Kidney (tissue), 14 donors: ENCODE data around the gene SUMO3. TPM values are rescaled to one million over a fixed set of nuclear protein-coding genes. Genes with fewer than 3 reads are reported as not detected.

Experiments
- DNase-seq, 5 donors: peaks; one replicate each; pipeline ENCODE4 v3.0.0-alpha.2; 2013 to 2020
- FAIRE-seq: peaks from 2 replicates; lab custom pipeline; 2012; peaks lifted over from hg19 to GRCh38; lab: Jason Lieb, UNC
- H3K27ac ChIP-seq, 2 donors: one replicate each; pipeline ENCODE4 v1.7.0; 2013; ENCODE audit warnings: low read depth in 2 of 2, low read length in 2 of 2, inconsistent platforms in 1 of 2
- H3K27me3 ChIP-seq: one replicate; pipeline ENCODE4 v1.7.1; 2013; ENCODE audit warnings: low read length, inconsistent platforms; ENCODE audit not compliant: control insufficient read depth, insufficient read depth
- H3K36me3 ChIP-seq, 3 donors: one replicate each; pipeline versions ENCODE4 v1.7.0 to v1.7.1; 2013; ENCODE audit warnings: low read length in 3 of 3, control low read depth in 1 of 3, inconsistent platforms in 1 of 3; ENCODE audit not compliant: insufficient read depth in 3 of 3, control insufficient read depth in 2 of 3
- H3K4me1 ChIP-seq, 3 donors: one replicate each; pipeline versions ENCODE4 v1.7.0 to v1.7.1; 2013; ENCODE audit warnings: low read length in 3 of 3, inconsistent platforms in 1 of 3, low read depth in 1 of 3; ENCODE audit not compliant: control insufficient read depth in 2 of 3, insufficient read depth in 2 of 3
- H3K4me3 ChIP-seq, 3 donors: one replicate each; pipeline versions ENCODE4 v1.7.0 to v1.8.1; 2013; ENCODE audit warnings: low read length in 3 of 3, control low read depth in 1 of 3, inconsistent platforms in 1 of 3
- H3K9ac ChIP-seq, 3 donors: one replicate each; pipeline versions ENCODE4 v1.7.0 to v1.7.1; 2013; ENCODE audit warnings: low read length in 3 of 3, control low read depth in 1 of 3, inconsistent platforms in 1 of 3
- H3K9me3 ChIP-seq, 3 donors: one replicate each; pipeline versions ENCODE4 v1.7.0 to v1.7.1; 2013; ENCODE audit warnings: low read length in 3 of 3, control low read depth in 1 of 3, inconsistent platforms in 1 of 3; ENCODE audit not compliant: control insufficient read depth in 2 of 3, insufficient read depth in 1 of 3
- intact Hi-C: fragments of 100-400 bp; cut with DNase I; formaldehyde crosslinking; loops from one replicate; pipeline ENCODE4 v1.11.1; 2022
- polyA plus RNA-seq: library from polyadenylated mRNA; stranded (reverse); fragments of 350-450 nt; fragmentation: Illumina TruSeq; extraction: RNeasy Lipid Tissue Mini Kit (QIAGEN cat#74804); gene quantifications from one replicate; pipeline ENCODE4 v1.2.3, GENCODE V29; 2014; ENCODE audit warnings: low read depth, low replicate concordance; ENCODE audit not compliant: insufficient read depth
- total RNA-seq: library from RNA; stranded (reverse); fragmentation: NEBNext Ultra II Directional; extraction: Animal tissue kit (Norgen Biotek cat#: 25700); gene quantifications from one replicate; pipeline ENCODE4 v1.2.1, GENCODE V29; 2021
- TF ChIP-seq, protein P1 (sequence below): IDR thresholded peaks from 3 replicates; pipeline ENCODE4 v1.5.1; 2012; ENCODE audit warnings: mild to moderate bottlenecking, moderate library complexity, borderline replicate concordance; ENCODE audit not compliant: insufficient read depth; ENCODE audit errors: extremely low read depth
- donor health status: control.
- donor health status: control.
- donor health status: control.
- donor health status: control.
- donor health status: control.
- donor health status: DM: yes; HTN: yes; CAD: no.
- donor health status: Normal renal cell carcinoma (clear cell type).

SUMO3 gene
- total and polyA plus RNA-seq, 2 donors from 2014 or later = 88.6 to 89.9 TPM

DNA sequence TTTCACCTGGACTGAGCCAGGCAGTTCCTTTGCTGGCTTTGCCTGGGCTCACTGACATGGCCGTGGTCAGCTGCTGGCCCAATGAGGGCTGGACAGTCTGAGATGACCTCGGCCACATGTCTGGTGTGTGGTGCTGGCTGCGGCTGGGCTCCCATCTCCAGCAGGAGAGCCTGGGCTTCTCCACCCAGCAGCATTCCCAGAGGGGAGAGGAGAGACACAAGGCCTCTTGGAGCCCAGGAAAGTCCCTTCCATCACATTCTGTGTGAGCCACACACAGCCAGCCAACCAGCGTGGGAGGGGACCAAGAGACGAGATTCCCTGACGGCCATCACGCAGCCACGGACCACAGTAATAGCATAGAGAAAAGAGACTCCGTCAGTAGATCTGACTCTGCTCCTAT, 21.1 kb upstream of the SUMO3 start:
- FAIRE-seq (no peak), DNase-seq (no peak)
- peaks cover 0 to 2% (median 0%) of the 10 kb centered on the region in 3 donors for H3K4me1 ChIP-seq
- no peaks in the 10 kb centered on the region for H3K27me3 ChIP-seq
- intact Hi-C loops = no loop called here
- no peaks in the 10 kb centered on the region for H3K9me3 ChIP-seq
- no peak overlapping the region for H3K9ac ChIP-seq
- H3K27ac ChIP-seq = no peak overlapping the region
- TF ChIP-seq, protein P1, sequence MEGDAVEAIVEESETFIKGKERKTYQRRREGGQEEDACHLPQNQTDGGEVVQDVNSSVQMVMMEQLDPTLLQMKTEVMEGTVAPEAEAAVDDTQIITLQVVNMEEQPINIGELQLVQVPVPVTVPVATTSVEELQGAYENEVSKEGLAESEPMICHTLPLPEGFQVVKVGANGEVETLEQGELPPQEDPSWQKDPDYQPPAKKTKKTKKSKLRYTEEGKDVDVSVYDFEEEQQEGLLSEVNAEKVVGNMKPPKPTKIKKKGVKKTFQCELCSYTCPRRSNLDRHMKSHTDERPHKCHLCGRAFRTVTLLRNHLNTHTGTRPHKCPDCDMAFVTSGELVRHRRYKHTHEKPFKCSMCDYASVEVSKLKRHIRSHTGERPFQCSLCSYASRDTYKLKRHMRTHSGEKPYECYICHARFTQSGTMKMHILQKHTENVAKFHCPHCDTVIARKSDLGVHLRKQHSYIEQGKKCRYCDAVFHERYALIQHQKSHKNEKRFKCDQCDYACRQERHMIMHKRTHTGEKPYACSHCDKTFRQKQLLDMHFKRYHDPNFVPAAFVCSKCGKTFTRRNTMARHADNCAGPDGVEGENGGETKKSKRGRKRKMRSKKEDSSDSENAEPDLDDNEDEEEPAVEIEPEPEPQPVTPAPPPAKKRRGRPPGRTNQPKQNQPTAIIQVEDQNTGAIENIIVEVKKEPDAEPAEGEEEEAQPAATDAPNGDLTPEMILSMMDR = no peak
- H3K4me3 ChIP-seq = no peak overlapping the region
- H3K36me3 ChIP-seq = no peaks in the 10 kb centered on the region

DNA sequence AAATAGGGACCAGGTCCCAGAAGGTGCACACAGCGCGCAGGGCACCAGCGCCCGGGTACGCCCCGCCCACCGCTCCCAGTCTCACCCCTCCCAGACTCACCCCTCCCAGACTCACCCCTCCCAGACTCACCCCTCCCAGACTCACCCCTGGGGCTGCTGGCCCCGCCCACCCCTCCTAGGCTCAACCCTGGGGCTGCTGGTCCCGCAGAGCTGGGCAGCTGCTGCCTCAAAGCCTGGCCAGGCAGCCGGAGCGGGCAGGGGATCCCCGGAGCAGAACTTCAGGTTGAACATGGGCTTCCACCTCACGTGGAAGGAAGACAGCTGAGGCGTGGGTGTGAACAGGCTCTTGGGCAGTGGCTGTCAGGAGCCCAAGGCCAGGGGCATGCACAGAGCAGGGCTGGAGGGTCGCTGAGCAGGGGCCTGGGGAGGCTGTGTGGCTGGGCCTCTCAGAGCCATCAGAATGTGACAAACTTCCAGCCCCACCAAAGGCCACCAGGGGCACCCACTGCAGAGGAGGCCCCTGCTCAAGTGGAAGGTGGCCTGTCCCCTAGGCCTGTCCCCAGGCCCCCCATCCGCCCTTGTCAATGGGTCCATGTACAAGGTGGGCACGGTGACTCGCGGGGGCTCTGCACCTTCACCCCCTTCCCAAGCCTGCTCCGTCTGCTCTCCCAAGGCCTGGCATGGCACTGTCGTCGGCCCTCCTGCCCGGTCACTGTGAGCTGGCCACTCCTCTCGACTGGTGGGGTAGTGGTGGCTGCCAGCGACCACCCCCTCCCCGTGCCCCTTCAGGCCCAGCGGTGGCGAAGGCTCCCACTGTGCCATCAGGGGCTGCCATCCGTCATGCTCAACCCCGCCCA, 20.4 kb upstream of the SUMO3 start:
- Histone ChIP-seq H3K9ac (no peak overlapping the region), H3K27me3 (no peaks in the 10 kb centered on the region), H3K27ac (no peak overlapping the region), H3K4me1 (peaks cover 0 to 2% (median 0%) of the 10 kb centered on the region in 3 donors), H3K4me3 (no peak overlapping the region), H3K36me3 (no peaks in the 10 kb centered on the region), H3K9me3 (no peaks in the 10 kb centered on the region)
- intact Hi-C loops = no loop called here
- FAIRE-seq (no peak), DNase-seq (peak in 1 of 5 donors; percentile 72)
- TF ChIP-seq, protein P1 = no peak

DNA sequence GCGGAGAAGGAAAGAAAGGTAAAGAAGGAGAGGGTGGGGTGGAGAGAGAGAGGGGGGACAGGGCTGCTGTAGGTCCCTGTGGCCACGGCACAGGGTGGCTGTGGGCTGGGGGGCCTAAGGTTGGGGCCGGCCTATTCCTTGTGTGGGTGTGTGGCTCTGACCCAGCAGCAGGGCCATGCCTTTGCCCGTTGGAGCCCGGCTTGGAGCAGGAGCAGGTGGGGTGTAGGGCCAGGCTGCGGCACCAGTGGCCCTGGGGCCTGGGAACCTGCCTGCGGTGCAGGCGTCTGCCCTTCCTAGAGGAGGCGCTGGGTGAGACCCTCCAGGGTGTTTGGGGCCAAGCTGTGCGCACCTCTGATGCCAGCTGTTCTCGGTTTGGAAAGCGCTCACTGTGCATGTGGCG, 19.7 kb upstream of the SUMO3 start:
- Histone ChIP-seq H3K4me1 (peaks cover 0 to 2% (median 0%) of the 10 kb centered on the region in 3 donors), H3K9me3 (no peaks in the 10 kb centered on the region), H3K36me3 (no peaks in the 10 kb centered on the region), H3K4me3 (no peak overlapping the region), H3K27me3 (no peaks in the 10 kb centered on the region), H3K9ac (no peak overlapping the region), H3K27ac (no peak overlapping the region)
- TF ChIP-seq, protein P1 = no peak
- intact Hi-C loops = no loop called here
- DNase-seq (peak in 1 of 5 donors; percentile 60), FAIRE-seq (no peak)
